GM21619 (cell line): ENCODE results near the gene CMBL.

Experiments used
- ATAC-seq: cut with Tn5 transposase; IDR thresholded peaks from one replicate; pipeline ENCODE4 v1.9.1; 2021; ENCODE audit not compliant: unreplicated experiment

The CMBL gene

GRCh38 chr5:10310835-10311570 is 3.3 kb upstream of the CMBL start:
- ATAC-seq = peak; percentile 55

GRCh38 chr5:10310066-10310779 is 2.5 kb upstream of the CMBL start:
- no peak for ATAC-seq

- ATAC-seq = no peak
These were observed 1.1 kb upstream of the CMBL start for GRCh38 chr5:10308844-10309243.

GRCh38 chr5:10306806-10307205 is 896 bp downstream of the CMBL start:
- ATAC-seq = no peak

- ATAC-seq = no peak
These were observed 1.6 kb downstream of the CMBL start for GRCh38 chr5:10306114-10306513.

- ATAC-seq = no peak
These were observed 2.8 kb downstream of the CMBL start for GRCh38 chr5:10304932-10305331.

- no peak for ATAC-seq
These were observed 4.0 kb downstream of the CMBL start for GRCh38 chr5:10303699-10304170.

- no peak for ATAC-seq
These were observed 4.5 kb downstream of the CMBL start for GRCh38 chr5:10303201-10303600.

GRCh38 chr5:10301842-10302610 is 5.7 kb downstream of the CMBL start:
- ATAC-seq = no peak

GRCh38 chr5:10301266-10301665 is 6.4 kb downstream of the CMBL start:
- no peak for ATAC-seq

- no peak for ATAC-seq
These were observed 7.5 kb downstream of the CMBL start for GRCh38 chr5:10300246-10300645.

- ATAC-seq = no peak
These were observed 10.0 kb downstream of the CMBL start for GRCh38 chr5:10297646-10298204.

GRCh38 chr5:10295619-10296326 is 11.9 kb downstream of the CMBL start:
- no peak for ATAC-seq

GRCh38 chr5:10293907-10294662 is 13.6 kb downstream of the CMBL start:
- no peak for ATAC-seq

- ATAC-seq = no peak
These were observed 15.9 kb downstream of the CMBL start for GRCh38 chr5:10291692-10292339.

GRCh38 chr5:10290438-10290837 is 17.3 kb downstream of the CMBL start:
- no peak for ATAC-seq

- ATAC-seq = no peak
These were observed 17.7 kb downstream of the CMBL start for GRCh38 chr5:10289991-10290390.

- no peak for ATAC-seq
These were observed 18.3 kb downstream of the CMBL start for GRCh38 chr5:10289353-10289752.

GRCh38 chr5:10288592-10289219 is 19.0 kb downstream of the CMBL start:
- no peak for ATAC-seq
